HG02763 (cell line): ENCODE data around the gene MDFIC.

Experiments used
- ATAC-seq: cut with Tn5 transposase; IDR thresholded peaks from one replicate; pipeline ENCODE4 v1.9.1; 2021; ENCODE audit warnings: mild to moderate bottlenecking, moderate library complexity; ENCODE audit not compliant: unreplicated experiment

Gene MDFIC

GRCh38 chr7:114949231-114949630, 27.3 kb downstream of the MDFIC start:
- ATAC-seq = no peak

GRCh38 chr7:114952296-114952695, 30.4 kb downstream of the MDFIC start:
- ATAC-seq = no peak

- ATAC-seq = no peak
Measured at GRCh38 chr7:114953724-114954123, 31.8 kb downstream of the MDFIC start.

GRCh38 chr7:114956702-114957101, 34.8 kb downstream of the MDFIC start:
- ATAC-seq = no peak

- no peak for ATAC-seq
Measured at GRCh38 chr7:114957444-114957843, 35.5 kb downstream of the MDFIC start.

- ATAC-seq = peak; percentile 77
Measured at GRCh38 chr7:114959931-114960330, 38.0 kb downstream of the MDFIC start.

GRCh38 chr7:114962441-114962840, 40.5 kb downstream of the MDFIC start:
- ATAC-seq = no peak

GRCh38 chr7:114966156-114966555, 44.3 kb downstream of the MDFIC start:
- ATAC-seq = no peak

- ATAC-seq = no peak
Measured at GRCh38 chr7:114969096-114969495, 47.2 kb downstream of the MDFIC start.

GRCh38 chr7:114970308-114970707, 48.4 kb downstream of the MDFIC start:
- ATAC-seq = no peak

GRCh38 chr7:114970732-114971131, 48.8 kb downstream of the MDFIC start:
- no peak for ATAC-seq

- no peak for ATAC-seq
Measured at GRCh38 chr7:114972567-114972966, 50.7 kb downstream of the MDFIC start.

- no peak for ATAC-seq
Measured at GRCh38 chr7:114973147-114973546, 51.3 kb downstream of the MDFIC start.

GRCh38 chr7:114975401-114975800, 53.5 kb downstream of the MDFIC start:
- ATAC-seq = no peak

- no peak for ATAC-seq
Measured at GRCh38 chr7:114976666-114977065, 54.8 kb downstream of the MDFIC start.

- no peak for ATAC-seq
Measured at GRCh38 chr7:114977277-114977676, 55.4 kb downstream of the MDFIC start.

GRCh38 chr7:114979388-114979787, 57.5 kb downstream of the MDFIC start:
- ATAC-seq = no peak

GRCh38 chr7:114979803-114980507, 58.1 kb downstream of the MDFIC start:
- no peak for ATAC-seq

- no peak for ATAC-seq
Measured at GRCh38 chr7:114981323-114981722, 59.4 kb downstream of the MDFIC start.

- ATAC-seq = no peak
Measured at GRCh38 chr7:114985116-114985715, 63.3 kb downstream of the MDFIC start.

- no peak for ATAC-seq
Measured at GRCh38 chr7:114986190-114987180, 64.6 kb downstream of the MDFIC start.

- ATAC-seq = no peak
Measured at GRCh38 chr7:114988026-114988425, 66.1 kb downstream of the MDFIC start.
